OCI-LY1 (cell line): Measurements from ENCODE around the gene DTHD1.

Experiments used
- H2AFZ ChIP-seq: fragments of 200-600 bp; sonication (generic), shearing (Covaris generic); 2 replicates; pipeline ENCODE4 v1.6.0; 2014; ENCODE audit warnings: antibody characterized with exemption, mild to moderate bottlenecking, low read length
- H3F3A ChIP-seq: fragments of 200-600 bp; sonication (generic), shearing (Covaris generic); 2 replicates; pipeline ENCODE4 v1.6.0; 2014; ENCODE audit warnings: mild to moderate bottlenecking, antibody characterized with exemption, low read length, moderate library complexity; ENCODE audit not compliant: insufficient read depth
- H3K27ac ChIP-seq: fragments of 200-600 bp; sonication (generic); 2 replicates; pipeline ENCODE4 v1.5.1; 2014; ENCODE audit warnings: low read length, mixed run types, mild to moderate bottlenecking, low read depth; ENCODE audit not compliant: poor library complexity, severe bottlenecking
- H3K27me3 ChIP-seq: fragments of 200-600 bp; sonication (generic); 2 replicates; pipeline ENCODE4 v1.6.0; 2014; ENCODE audit warnings: antibody characterized with exemption, mild to moderate bottlenecking, low read length, moderate library complexity; ENCODE audit not compliant: insufficient read depth
- H3K36me3 ChIP-seq: fragments of 200-600 bp; sonication (generic); 2 replicates; pipeline ENCODE4 v1.6.1; 2014; ENCODE audit warnings: mild to moderate bottlenecking, antibody characterized with exemption, low read length, moderate library complexity, mixed read lengths; ENCODE audit not compliant: insufficient read depth
- H3K4me1 ChIP-seq: fragments of 200-600 bp; sonication (generic); 2 replicates; pipeline ENCODE4 v1.5.1; 2014; ENCODE audit warnings: mild to moderate bottlenecking, low read length, moderate library complexity; ENCODE audit not compliant: insufficient read depth, severe bottlenecking
- H3K4me2 ChIP-seq: fragments of 200-600 bp; sonication (generic), shearing (Covaris generic); 2 replicates; pipeline ENCODE4 v1.6.1; 2014; ENCODE audit warnings: low read length
- H3K4me3 ChIP-seq: fragments of 200-600 bp; sonication (generic); 2 replicates; pipeline ENCODE4 v1.5.1; 2014; ENCODE audit warnings: low read length, low read depth, mild to moderate bottlenecking, mixed read lengths; ENCODE audit not compliant: poor library complexity, severe bottlenecking
- H3K79me2 ChIP-seq: fragments of 200-600 bp; shearing (Covaris generic); 2 replicates; pipeline ENCODE4 v1.6.1; 2016; ENCODE audit warnings: mixed run types, low read length, mixed read lengths; ENCODE audit not compliant: insufficient read depth
- H3K9ac ChIP-seq: fragments of 200-600 bp; sonication (generic), shearing (Covaris generic); 2 replicates; pipeline ENCODE4 v1.6.1; 2014; ENCODE audit warnings: mild to moderate bottlenecking, low read length, mixed read lengths
- H3K9me2 ChIP-seq: fragments of 200-600 bp; sonication (generic), shearing (Covaris generic); 2 replicates; pipeline ENCODE4 v1.6.1; 2014; ENCODE audit warnings: low read depth, mild to moderate bottlenecking, low read length, mixed read lengths
- H3K9me3 ChIP-seq: fragments of 200-600 bp; shearing (Covaris generic); 2 replicates; pipeline ENCODE4 v1.6.1; 2014; ENCODE audit warnings: low read length, mixed read lengths
- H4K20me1 ChIP-seq: fragments of 200-600 bp; sonication (generic), shearing (Covaris generic); 2 replicates; pipeline ENCODE4 v1.6.0; 2016; ENCODE audit warnings: mild to moderate bottlenecking, low read length; ENCODE audit not compliant: insufficient read depth
- CTCF ChIP-seq: fragments of 200-600 bp; sonication (generic), shearing (Covaris generic); IDR thresholded peaks from 2 replicates; pipeline ENCODE4 v1.5.1; 2017; ENCODE audit warnings: mild to moderate bottlenecking, antibody characterized with exemption, low read length, moderate library complexity, mixed read lengths
- EZH2 ChIP-seq: fragments of 200-600 bp; sonication (generic), shearing (Covaris generic); IDR thresholded peaks from 2 replicates; pipeline ENCODE4 v1.8.0; 2017; ENCODE audit warnings: borderline replicate concordance, mixed run types, mild to moderate bottlenecking, antibody characterized with exemption, low read length, moderate library complexity, mixed read lengths

The DTHD1 gene

GRCh38 chr4:36330796-36331195, 49.4 kb downstream of the DTHD1 start:
- H3K9ac ChIP-seq, result no peak overlapping the region
- no peaks in the 10 kb centered on the region for H3K36me3 ChIP-seq
- no peak overlapping the region for H3K27ac ChIP-seq
- TF ChIP-seq CTCF (no peak), EZH2 (no peak)
- no peak overlapping the region for H2AFZ ChIP-seq
- no peaks in the 10 kb centered on the region for H3K79me2 ChIP-seq
- no peaks in the 10 kb centered on the region for H3F3A ChIP-seq
- no peaks in the 10 kb centered on the region for H3K9me2 ChIP-seq
- H3K9me3 ChIP-seq, result no peaks in the 10 kb centered on the region
- peaks cover 45% of the 10 kb centered on the region for H3K4me1 ChIP-seq
- no peak overlapping the region for H3K4me3 ChIP-seq
- H3K27me3 ChIP-seq, result no peaks in the 10 kb centered on the region
- H3K4me2 ChIP-seq, result no peak overlapping the region
- H4K20me1 ChIP-seq, result no peaks in the 10 kb centered on the region

- Histone ChIP-seq H3K4me2 (no peak overlapping the region), H3K27ac (no peak overlapping the region), H3K4me3 (no peak overlapping the region)
Observed at GRCh38 chr4:36332023-36332781, 50.8 kb downstream of the DTHD1 start.

GRCh38 chr4:36332782-36333131, 51.3 kb downstream of the DTHD1 start:
- Histone ChIP-seq H3K9me3 (no peaks in the 10 kb centered on the region), H2AFZ (no peak overlapping the region), H3K9me2 (no peaks in the 10 kb centered on the region), H3K4me1 (peaks cover 46% of the 10 kb centered on the region), H3K4me2 (no peak overlapping the region), H3K36me3 (no peaks in the 10 kb centered on the region), H3K9ac (no peak overlapping the region), H3K27ac (no peak overlapping the region), H3K79me2 (no peaks in the 10 kb centered on the region), H3K4me3 (no peak overlapping the region), H3K27me3 (no peaks in the 10 kb centered on the region), H3F3A (no peaks in the 10 kb centered on the region), H4K20me1 (no peaks in the 10 kb centered on the region)
- TF ChIP-seq EZH2, result no peak
- no peak for TF ChIP-seq CTCF

More at GRCh38 chr4:36332023-36332781, 50.8 kb downstream of the DTHD1 start:
- no peak for TF ChIP-seq EZH2
- no peak for TF ChIP-seq CTCF
- Histone ChIP-seq H4K20me1 (no peaks in the 10 kb centered on the region), H3K9ac (no peak overlapping the region), H3K9me2 (no peaks in the 10 kb centered on the region), H2AFZ (no peak overlapping the region), H3K79me2 (no peaks in the 10 kb centered on the region), H3K4me1 (peaks cover 41% of the 10 kb centered on the region), H3K27me3 (no peaks in the 10 kb centered on the region), H3K36me3 (no peaks in the 10 kb centered on the region), H3K9me3 (no peaks in the 10 kb centered on the region), H3F3A (no peaks in the 10 kb centered on the region)
